ENCODE measurements around the gene TNS4. TPM values are rescaled to one million over a fixed set of nuclear protein-coding genes. Genes with fewer than 3 reads are reported as not detected.

TNS4 gene
- total RNA-seq, 1 donor from 2014 or later: not detected

DNA sequence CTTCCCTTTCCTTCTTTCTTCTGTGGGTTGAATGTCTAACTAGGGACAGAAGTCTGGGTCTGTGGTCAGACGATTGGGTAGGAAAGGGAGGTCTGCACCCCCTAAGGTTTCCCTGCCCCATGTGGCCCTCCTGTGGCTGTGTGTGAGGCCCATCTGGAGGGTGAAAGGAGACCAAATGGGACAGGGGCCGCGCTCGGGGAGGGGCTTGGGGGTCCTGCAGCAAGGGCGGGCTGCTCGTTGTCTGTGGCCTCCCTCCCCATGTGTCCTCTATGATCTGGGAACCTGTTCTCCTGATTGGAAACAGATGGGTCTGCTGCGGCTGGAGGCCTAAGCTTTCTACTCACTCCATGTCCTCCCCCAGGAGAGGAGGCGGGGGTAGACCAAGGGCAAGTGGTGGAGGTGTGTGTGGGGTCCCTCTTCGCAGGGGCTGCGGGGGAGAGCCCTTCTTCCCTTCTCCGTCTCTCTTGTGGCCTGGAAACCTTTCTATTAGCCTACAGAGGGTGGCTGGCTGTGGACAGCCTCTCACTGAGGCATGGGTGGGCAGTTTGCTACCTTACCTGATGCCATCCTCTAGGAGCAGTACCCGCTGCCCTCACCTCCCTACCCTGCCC is 39.6 kb downstream of the TNS4 start:
- H3K9me3 Mint-ChIP-seq: no peaks in the 10 kb centered on the region
- no peak overlapping the region for H3K4me3 Mint-ChIP-seq
- H3K36me3 Mint-ChIP-seq (ENCODE audit: low read depth): no peaks in the 10 kb centered on the region
- H3K4me1 Mint-ChIP-seq: peaks cover 41% of the 10 kb centered on the region
- no peaks in the 10 kb centered on the region for H3K27me3 Mint-ChIP-seq (ENCODE audit: low read depth)
- no peak for DNase-seq (ENCODE audit: low read depth, low spot score)
- peak overlapping the region; percentile 43 for H3K27ac Mint-ChIP-seq (ENCODE audit: unreplicated experiment)
- TF ChIP-seq CTCF (conservative IDR thresholded peaks at IDR 0.05): no peak

DNA sequence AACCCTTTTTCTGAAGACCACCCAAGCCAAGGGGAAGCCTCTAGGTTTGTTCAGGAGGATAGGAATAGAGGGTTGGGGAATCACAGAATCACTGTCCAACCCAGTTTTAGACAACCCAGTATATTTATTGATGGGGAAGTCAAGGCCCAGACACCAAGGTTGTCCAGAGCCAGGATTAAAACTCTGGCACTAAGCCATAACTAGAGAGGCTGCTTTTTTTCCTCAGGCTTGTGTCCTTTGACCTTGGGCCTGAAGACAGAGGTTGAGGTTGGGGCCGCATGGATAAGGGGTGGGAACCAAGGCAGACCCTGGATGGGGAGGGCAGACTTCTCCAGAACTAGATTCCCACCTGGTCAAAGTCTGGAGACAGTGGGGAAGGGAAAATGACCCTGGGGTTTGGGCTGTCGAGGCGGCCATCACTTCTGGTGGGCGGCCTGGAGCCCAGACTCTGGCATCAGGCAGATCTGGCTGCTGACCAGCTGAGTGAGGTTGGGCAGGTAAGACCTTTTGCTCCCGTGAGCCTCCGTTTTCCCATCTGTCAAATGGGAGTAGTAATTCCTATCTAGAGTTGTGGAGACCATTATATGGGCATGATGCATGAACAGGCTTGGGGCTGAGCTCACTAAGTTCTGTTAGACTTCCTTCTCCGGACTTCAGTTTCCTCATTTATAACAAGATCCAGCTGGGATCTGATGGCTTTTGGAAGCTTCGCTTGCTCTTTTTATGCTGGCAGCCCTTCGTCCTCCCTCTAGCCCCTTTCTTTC is 40.3 kb downstream of the TNS4 start:
- no peak for TF ChIP-seq CTCF (conservative IDR thresholded peaks at IDR 0.05)
- peaks cover 41% of the 10 kb centered on the region for H3K4me1 Mint-ChIP-seq
- H3K4me3 Mint-ChIP-seq: no peak overlapping the region
- no peak overlapping the region for H3K27ac Mint-ChIP-seq (ENCODE audit: unreplicated experiment)
- no peaks in the 10 kb centered on the region for H3K27me3 Mint-ChIP-seq (ENCODE audit: low read depth)
- H3K9me3 Mint-ChIP-seq: no peaks in the 10 kb centered on the region
- DNase-seq (ENCODE audit: low read depth, low spot score): no peak
- H3K36me3 Mint-ChIP-seq (ENCODE audit: low read depth): no peaks in the 10 kb centered on the region

DNA sequence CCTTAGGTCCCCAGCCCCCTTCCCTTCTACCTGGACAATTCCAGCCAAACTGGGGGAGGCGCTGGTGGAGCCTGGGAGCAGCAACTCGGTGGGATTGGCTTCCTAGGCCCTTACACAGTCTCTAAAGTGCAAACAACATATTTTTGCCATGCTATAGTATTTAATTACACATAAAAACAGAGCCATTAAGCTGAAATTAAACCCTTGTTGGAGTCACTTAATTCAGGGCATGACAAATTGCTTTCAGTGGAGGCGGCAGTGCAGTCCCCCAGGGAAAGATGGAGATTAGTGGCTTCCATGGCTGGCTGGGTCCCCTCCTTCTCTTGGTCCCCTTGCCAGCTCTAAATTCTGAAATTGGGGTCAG is 40.8 kb downstream of the TNS4 start:
- TF ChIP-seq CTCF (conservative IDR thresholded peaks at IDR 0.05): no peak
- Mint-ChIP-seq H3K4me3 (no peak overlapping the region), H3K4me1 (peaks cover 41% of the 10 kb centered on the region), H3K36me3 (ENCODE audit: low read depth) (peaks cover 3% of the 10 kb centered on the region), H3K9me3 (no peaks in the 10 kb centered on the region), H3K27me3 (ENCODE audit: low read depth) (no peaks in the 10 kb centered on the region), H3K27ac (ENCODE audit: unreplicated experiment) (no peak overlapping the region)
- DNase-seq (ENCODE audit: low read depth, low spot score): no peak

DNA sequence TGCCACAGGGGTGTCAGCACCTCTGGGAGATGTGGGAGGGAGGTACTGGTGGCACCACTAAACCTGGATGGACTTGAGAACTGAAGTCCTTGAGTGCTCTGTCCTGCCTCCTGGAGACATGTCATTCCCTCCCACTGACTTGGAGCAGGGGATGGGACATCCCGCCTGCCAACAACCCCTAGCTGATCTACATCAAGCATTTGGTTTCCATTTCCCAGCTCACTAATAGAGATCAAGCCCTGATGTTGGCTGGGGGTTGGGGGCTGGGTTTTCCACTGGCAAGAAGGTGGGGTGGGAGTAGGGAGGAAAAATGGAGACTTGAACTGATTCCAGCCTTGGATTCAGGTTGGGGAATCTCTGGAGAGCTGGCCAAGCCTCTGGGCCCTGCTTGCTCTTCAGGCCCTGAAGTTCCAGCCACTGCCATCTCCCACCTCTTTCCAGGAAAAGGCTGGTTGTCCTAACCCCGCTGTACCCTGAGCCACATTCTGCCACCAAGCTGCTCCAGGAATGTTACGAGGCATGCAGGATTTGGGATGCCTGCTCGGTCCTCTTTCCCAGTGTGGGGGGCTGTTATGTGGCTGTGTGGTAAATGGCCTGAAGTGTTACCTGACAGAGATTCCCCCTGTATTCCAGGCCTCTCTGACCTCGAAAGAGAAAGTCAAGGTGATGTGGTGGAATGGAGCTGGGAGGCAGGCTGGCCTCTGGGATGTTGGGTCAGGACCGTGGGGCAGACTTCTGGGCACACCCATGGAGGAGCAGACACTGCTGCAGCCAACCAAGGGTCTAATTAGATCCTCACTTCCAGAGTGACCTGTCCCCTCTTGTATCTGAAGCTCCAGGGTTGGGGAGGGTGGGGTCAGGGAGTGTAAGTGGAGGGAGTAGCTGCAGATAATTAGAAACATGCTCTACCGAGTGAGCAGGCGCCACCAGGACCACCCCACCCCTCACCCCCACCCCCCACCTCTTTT is 41.5 kb downstream of the TNS4 start:
- Mint-ChIP-seq H3K27ac (ENCODE audit: unreplicated experiment) (no peak overlapping the region), H3K4me3 (no peak overlapping the region), H3K36me3 (ENCODE audit: low read depth) (peaks cover 3% of the 10 kb centered on the region), H3K9me3 (no peaks in the 10 kb centered on the region), H3K4me1 (peaks cover 40% of the 10 kb centered on the region), H3K27me3 (ENCODE audit: low read depth) (no peaks in the 10 kb centered on the region)
- no peak for DNase-seq (ENCODE audit: low read depth, low spot score)
- no peak for TF ChIP-seq CTCF (conservative IDR thresholded peaks at IDR 0.05)

DNA sequence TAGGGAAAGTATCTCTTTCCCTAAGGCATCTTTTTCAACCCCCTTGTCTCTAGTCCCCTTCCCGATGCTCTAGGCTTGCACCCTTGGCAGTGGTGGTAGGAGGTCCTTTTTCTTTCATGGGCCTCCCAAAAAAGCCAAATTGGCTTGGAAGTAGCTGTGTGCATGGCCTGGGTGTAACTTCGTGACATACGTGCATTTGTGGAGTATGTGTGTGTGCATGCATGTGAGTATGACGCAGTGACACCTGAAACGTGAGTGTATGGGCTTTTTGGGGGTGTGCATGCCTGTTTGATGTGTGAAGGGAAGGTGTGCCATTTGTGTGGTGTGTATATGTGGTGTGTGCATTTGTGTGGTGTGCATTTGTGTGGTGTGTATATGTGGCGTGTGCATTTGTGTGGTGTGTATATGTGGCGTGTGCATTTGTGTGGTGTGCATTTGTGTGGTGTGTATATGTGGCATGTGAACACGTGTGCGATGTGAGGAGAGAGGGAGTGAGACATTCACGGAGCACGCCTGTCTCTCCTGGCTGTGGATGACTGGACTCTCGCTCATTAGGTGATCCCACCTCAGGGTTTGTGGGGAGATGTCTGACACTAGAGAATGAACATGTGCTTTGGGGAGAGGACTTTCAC is 42.5 kb downstream of the TNS4 start:
- DNase-seq (ENCODE audit: low read depth, low spot score): no peak
- Mint-ChIP-seq H3K27ac (ENCODE audit: unreplicated experiment) (peak overlapping the region; percentile 69), H3K27me3 (ENCODE audit: low read depth) (no peaks in the 10 kb centered on the region), H3K4me3 (no peak overlapping the region), H3K9me3 (no peaks in the 10 kb centered on the region), H3K4me1 (peaks cover 37% of the 10 kb centered on the region), H3K36me3 (ENCODE audit: low read depth) (peaks cover 3% of the 10 kb centered on the region)
- no peak for TF ChIP-seq CTCF (conservative IDR thresholded peaks at IDR 0.05)
